ENCODE measurements around the gene PRKCE. TPM values are rescaled to one million over a fixed set of nuclear protein-coding genes. Genes with fewer than 3 reads are reported as not detected.

Gene PRKCE
- total and polyA plus RNA-seq, 2 of the 8 experiments (the other 6 are each of a cell fraction or from before 2014, with no cell fraction given), result 0.54 to 2.1 TPM

DNA sequence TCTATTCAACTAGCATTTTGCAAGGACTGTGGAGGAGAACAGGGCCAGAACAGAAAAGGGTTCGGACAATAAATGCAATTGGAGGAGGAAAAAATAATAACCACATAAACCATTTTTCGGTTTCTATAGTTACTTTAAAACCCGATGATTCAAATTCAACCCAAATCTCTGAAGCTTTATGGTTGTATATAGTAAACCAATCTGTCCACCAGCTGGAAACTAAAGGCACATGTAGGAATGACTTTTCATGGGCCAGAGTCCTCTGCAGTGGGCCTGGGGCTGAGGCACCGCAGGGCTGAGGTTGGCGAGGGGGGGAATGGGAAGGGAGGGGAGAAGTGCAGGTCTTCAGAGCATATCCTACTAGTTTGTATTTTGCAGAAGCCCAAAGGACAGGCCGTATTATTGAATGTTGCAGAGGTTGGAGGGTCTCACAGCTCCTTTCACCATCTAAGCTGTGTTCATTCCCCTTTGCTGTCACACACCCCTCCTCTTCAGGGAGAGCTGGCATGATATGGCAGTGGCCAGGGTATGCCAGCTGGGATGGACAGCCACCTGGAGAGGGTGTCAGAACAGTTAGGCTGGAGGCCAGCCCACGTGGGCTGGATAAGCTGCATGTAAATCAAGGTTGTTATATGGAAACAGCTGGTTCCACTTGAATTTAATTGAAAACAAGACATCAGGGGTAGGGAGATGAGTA, 267.1 kb downstream of the PRKCE start (continued):
- TF ChIP-seq SUZ12 (IDR thresholded peaks at IDR 0.05; ENCODE audit: low read length), result no peak
